Measurements from ENCODE around the gene GALNT10. TPM values are rescaled to one million over a fixed set of nuclear protein-coding genes. Genes with fewer than 3 reads are reported as not detected.

GALNT10 gene
- total and polyA plus RNA-seq, 9 of the 15 experiments (the other 6 are each of a cell fraction or from before 2014, with no cell fraction given): 4.6 to 37.1 (median 13.3) TPM

- ATAC-seq: no peak
- Histone ChIP-seq H3K27me3 (ENCODE audit: control insufficient read depth in 2 of 2, insufficient read depth in 2 of 2, low read length in 2 of 2) (no peaks in the 10 kb centered on the region), H3K36me3 (ENCODE audit: control insufficient read depth, insufficient read depth, low read length) (no peaks in the 10 kb centered on the region), H2AFZ (ENCODE audit: low read depth, low read length) (no peak overlapping the region), H3K9me3 (replicated peaks; ENCODE audit: control insufficient read depth, insufficient read depth, low read depth, low read length) (no peaks in the 10 kb centered on the region), H3K9me1 (ENCODE audit: control insufficient read depth, insufficient read depth, low read length) (no peaks in the 10 kb centered on the region), H4K20me1 (replicated peaks; ENCODE audit: control insufficient read depth, insufficient read depth, low read length) (no peaks in the 10 kb centered on the region), H3K79me2 (ENCODE audit: control insufficient read depth, insufficient read depth, low read length) (no peaks in the 10 kb centered on the region), H3K4me2 (ENCODE audit: insufficient read depth, low read length) (no peak overlapping the region), H3K4me1 (replicated peaks in 1 of 2; ENCODE audit: control insufficient read depth in 2 of 2, insufficient read depth in 2 of 2, low read length in 2 of 2) (peaks cover 16 to 40% of the 10 kb centered on the region in 2 experiments), H3K27ac (ENCODE audit: extremely low read depth, low read depth, low read length) (no peak overlapping the region), H3K4me3 (no peak overlapping the region), H3K9ac (ENCODE audit: insufficient read depth in 1 of 2, low read depth in 2 of 2, low read length in 2 of 2) (no peak overlapping the region)
- no TSS peak for BruUV-seq (replicated peaks)
- ChIA-PET CTCF (ENCODE audit: low intra/inter-chr PET ratio) (no interaction called here), POLR2A (no interaction called here)
- no peak for FAIRE-seq
- intact Hi-C loops (cut with micrococcal nuclease): no loop called here
- in situ Hi-C loops (cut with MboI): no loop called here
- DNase-seq (ENCODE audit: extremely low read depth in 1 of 4, low spot score in 3 of 4): no peak
- TF ChIP-seq KDM2B (CRISPR knock-in tag; IDR thresholded peaks at IDR 0.05) (no peak), POLR2A (conservative IDR thresholded peaks at IDR 0.05) (no peak), ZNF134 (CRISPR knock-in tag; conservative IDR thresholded peaks at IDR 0.05) (no peak), GATA2 (CRISPR knock-in tag; IDR thresholded peaks at IDR 0.05) (no peak), ZMIZ1 (IDR thresholded peaks at IDR 0.05; ENCODE audit: low read depth in 2 of 2, low read length in 2 of 2) (no peak), ZNF507 (tag; conservative IDR thresholded peaks at IDR 0.05) (no peak), CBX2 (IDR thresholded peaks at IDR 0.05; ENCODE audit: insufficient read depth, low read length, poor library complexity, severe bottlenecking) (no peak), NR2C1 (IDR thresholded peaks at IDR 0.05) (no peak), NR2C1 (tag; IDR thresholded peaks at IDR 0.05) (no peak)
- TF ChIP-seq, protein P1, sequence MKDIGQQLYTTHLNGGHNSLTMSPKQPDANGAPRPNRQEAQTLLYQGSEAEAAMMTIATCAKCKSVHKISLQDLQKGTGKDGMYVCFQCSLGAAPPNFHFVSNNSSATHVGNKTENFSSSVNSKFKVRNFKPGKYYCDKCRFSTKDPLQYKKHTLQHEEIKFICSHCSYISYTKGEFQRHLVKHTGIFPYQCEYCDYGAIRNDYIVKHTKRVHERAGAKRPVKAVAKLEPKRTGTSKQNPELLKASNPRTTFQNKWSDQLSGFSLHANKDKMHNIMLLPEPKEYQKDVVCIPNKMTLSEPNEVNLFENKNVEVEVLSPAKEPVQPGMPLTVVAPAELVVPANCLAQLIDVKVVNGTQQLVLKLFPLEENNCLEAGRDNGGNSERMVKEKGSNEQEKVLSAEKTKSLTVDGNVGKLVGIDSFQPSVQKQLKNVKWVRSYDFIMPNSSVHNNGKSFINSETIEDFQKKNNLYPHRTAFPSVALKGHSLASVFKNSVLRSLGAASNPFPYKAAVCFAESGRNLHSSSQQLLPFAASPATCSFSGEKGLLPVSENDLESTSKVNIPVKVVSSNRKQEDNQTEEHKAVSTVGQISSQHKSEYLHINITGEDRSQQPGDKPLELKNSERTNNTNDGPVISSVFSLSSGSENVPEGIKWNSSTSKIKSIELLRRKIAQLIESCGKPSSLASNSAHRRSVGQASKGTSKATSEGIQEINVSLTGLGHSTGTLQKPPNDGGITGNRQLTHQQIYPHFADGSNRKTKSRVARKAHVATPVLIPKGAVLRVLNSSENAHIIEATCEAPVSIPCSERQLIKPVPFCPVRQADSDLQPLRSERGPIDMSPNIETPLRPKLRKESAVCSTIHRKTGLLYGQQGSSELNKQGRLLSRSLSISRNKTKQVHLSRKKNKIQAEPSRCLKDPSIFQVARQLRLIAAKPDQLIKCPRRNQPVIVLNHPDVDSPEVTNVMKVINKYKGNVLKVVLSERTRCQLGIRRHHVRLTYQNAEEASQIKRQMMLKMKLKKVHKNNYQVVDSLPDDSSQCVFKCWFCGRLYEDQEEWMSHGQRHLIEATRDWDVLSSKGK (CRISPR knock-in tag; IDR thresholded peaks at IDR 0.05): no peak
- TF ChIP-seq, protein P2, sequence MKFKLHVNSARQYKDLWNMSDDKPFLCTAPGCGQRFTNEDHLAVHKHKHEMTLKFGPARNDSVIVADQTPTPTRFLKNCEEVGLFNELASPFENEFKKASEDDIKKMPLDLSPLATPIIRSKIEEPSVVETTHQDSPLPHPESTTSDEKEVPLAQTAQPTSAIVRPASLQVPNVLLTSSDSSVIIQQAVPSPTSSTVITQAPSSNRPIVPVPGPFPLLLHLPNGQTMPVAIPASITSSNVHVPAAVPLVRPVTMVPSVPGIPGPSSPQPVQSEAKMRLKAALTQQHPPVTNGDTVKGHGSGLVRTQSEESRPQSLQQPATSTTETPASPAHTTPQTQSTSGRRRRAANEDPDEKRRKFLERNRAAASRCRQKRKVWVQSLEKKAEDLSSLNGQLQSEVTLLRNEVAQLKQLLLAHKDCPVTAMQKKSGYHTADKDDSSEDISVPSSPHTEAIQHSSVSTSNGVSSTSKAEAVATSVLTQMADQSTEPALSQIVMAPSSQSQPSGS (CRISPR knock-in tag; IDR thresholded peaks at IDR 0.05): no peak
Observed at GRCh38 chr5:154278908-154279307, 88.4 kb downstream of the GALNT10 start.

Data from K562 (cell line).